Measurements from ENCODE around the gene ENPP6. TPM values are rescaled to one million over a fixed set of nuclear protein-coding genes. Genes with fewer than 3 reads are reported as not detected.

The ENPP6 gene
- total RNA-seq, 4 donors from 2014 or later = 0.45 TPM; not detected in 3

GRCh38 chr4:184198190-184198589, 19.5 kb downstream of the ENPP6 start:
- Histone ChIP-seq H3K4me1 (no peaks in the 10 kb centered on the region), H3K4me3 (replicated peaks in 1 of 3) (no peak overlapping the region), H3K9me3 (no peaks in the 10 kb centered on the region), H3K27ac (no peak overlapping the region), H3K36me3 (no peaks in the 10 kb centered on the region), H3K27me3 (no peaks in the 10 kb centered on the region)
- 58 to 75% methylated on average over 4 to 5 of the region's 5 CpGs for WGBS, 2 donors
- TF ChIP-seq POLR2A (IDR thresholded peaks at IDR 0.05) (no peak), CTCF (IDR thresholded peaks at IDR 0.05) (no peak)
- intact Hi-C loops (cut with DNase I) = no loop called here
- DNase-seq = peak in 1 of 2 donors; percentile 6

DNA sequence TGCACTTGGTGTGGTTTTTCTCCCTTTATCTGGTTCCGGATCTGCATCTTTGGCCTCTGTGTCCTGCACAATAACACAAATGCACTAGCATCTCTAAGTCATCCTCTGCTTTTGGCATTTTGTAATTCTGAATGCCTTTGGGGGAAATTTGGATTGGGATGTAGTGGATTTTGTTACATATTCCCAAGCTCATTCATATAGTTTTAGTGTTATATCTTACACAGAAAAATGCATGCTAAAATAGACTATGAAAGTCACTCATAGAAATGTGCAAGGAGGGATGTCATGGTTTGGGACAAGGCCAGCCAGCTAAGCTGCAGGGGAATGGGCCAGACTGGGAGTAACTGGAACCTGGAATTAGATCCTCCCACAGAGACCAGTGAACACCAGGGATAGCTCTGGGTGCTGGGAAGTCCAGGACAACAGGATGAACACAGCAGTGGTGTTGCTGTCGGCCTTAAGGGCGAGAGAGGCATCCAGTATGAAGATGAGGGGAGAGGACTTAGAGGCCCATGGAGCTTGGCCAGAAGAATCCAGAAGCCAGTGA, 20.1 kb downstream of the ENPP6 start:
- DNase-seq = no peak
- no peak overlapping the region for H3K4me3 ChIP-seq (replicated peaks in 1 of 3)
- H3K4me1 ChIP-seq = no peaks in the 10 kb centered on the region
- TF ChIP-seq POLR2A (IDR thresholded peaks at IDR 0.05) (no peak), CTCF (IDR thresholded peaks at IDR 0.05) (no peak)
- H3K27me3 ChIP-seq = no peaks in the 10 kb centered on the region
- H3K27ac ChIP-seq = no peak overlapping the region
- H3K36me3 ChIP-seq = no peaks in the 10 kb centered on the region
- no peaks in the 10 kb centered on the region for H3K9me3 ChIP-seq
- WGBS, 2 donors = 88 to 90% methylated on average over 3 of the region's 3 CpGs
- intact Hi-C loops (cut with DNase I) = no loop called here

DNA sequence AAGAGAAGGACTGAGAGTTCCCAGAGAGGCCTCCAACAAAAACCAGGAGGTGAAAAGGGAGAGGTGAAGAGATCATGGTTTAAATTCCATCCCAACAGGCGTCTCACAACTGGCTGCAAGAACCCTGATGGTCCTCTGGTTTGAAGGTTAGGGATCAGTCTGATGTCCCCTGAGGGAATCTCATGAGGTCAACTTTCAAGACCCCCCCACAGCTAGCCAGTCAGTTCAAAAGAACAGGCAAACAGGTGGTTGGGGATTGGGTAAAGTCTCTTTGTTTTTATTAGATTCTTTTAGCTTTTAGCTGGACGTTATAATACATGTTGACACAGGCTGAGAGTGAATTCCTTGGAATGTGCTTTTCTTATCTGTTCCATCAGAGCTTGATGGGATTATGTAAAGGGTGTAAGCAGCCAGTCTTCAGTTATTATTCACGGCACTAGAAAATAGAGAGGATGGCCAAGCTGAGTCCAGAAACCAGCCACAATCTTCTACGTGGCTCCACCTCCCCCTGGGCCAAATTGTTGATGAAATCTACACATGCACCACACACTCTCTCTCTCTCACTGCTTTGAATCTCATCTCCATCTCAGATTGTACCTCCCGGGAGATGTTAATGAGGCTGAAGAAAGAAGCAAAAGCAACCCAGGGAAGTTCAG, 20.8 kb downstream of the ENPP6 start:
- H3K36me3 ChIP-seq = no peaks in the 10 kb centered on the region
- no peak for DNase-seq
- intact Hi-C loops (cut with DNase I) = no loop called here
- H3K9me3 ChIP-seq = no peaks in the 10 kb centered on the region
- no peak overlapping the region for H3K4me3 ChIP-seq (replicated peaks in 1 of 3)
- H3K4me1 ChIP-seq = no peaks in the 10 kb centered on the region
- H3K27ac ChIP-seq = no peak overlapping the region
- WGBS, 2 donors = 33 to 45% methylated on average over 5 of the region's 5 CpGs
- H3K27me3 ChIP-seq = no peaks in the 10 kb centered on the region
- TF ChIP-seq POLR2A (IDR thresholded peaks at IDR 0.05) = no peak
- no peak for TF ChIP-seq CTCF (IDR thresholded peaks at IDR 0.05)

GRCh38 chr4:184193556-184194525, 23.8 kb downstream of the ENPP6 start:
- Histone ChIP-seq H3K36me3 (no peaks in the 10 kb centered on the region), H3K27me3 (no peaks in the 10 kb centered on the region), H3K4me1 (no peaks in the 10 kb centered on the region), H3K27ac (no peak overlapping the region), H3K4me3 (replicated peaks in 1 of 3) (no peak overlapping the region), H3K9me3 (no peaks in the 10 kb centered on the region)
- intact Hi-C loops (cut with DNase I) = no loop called here
- WGBS, 2 donors = 87 to 94% methylated on average over 15 of the region's 15 CpGs
- DNase-seq = no peak
- no peak for TF ChIP-seq POLR2A (IDR thresholded peaks at IDR 0.05)
- no peak for TF ChIP-seq CTCF (IDR thresholded peaks at IDR 0.05)
